Hematopoietic multipotent progenitor cell (in vitro differentiated cells): ENCODE data around the gene CCDC40. TPM values are rescaled to one million over a fixed set of nuclear protein-coding genes. Genes with fewer than 3 reads are reported as not detected.

ENCODE experiments used
- DNase-seq, 3 donors: peaks; one replicate each; pipeline ENCODE4 v3.0.0-alpha.2; 2011 to 2015; ENCODE audit warnings: low read depth in 2 of 3, low spot score in 2 of 3
- total RNA-seq: library from RNA; depleted of rRNA; stranded (reverse); fragments of >200 nt; gene quantifications from one replicate; pipeline ENCODE4 v1.2.3, GENCODE V29; 2012

Gene CCDC40
- total RNA-seq, 1 donor: 2.4 TPM

DNA sequence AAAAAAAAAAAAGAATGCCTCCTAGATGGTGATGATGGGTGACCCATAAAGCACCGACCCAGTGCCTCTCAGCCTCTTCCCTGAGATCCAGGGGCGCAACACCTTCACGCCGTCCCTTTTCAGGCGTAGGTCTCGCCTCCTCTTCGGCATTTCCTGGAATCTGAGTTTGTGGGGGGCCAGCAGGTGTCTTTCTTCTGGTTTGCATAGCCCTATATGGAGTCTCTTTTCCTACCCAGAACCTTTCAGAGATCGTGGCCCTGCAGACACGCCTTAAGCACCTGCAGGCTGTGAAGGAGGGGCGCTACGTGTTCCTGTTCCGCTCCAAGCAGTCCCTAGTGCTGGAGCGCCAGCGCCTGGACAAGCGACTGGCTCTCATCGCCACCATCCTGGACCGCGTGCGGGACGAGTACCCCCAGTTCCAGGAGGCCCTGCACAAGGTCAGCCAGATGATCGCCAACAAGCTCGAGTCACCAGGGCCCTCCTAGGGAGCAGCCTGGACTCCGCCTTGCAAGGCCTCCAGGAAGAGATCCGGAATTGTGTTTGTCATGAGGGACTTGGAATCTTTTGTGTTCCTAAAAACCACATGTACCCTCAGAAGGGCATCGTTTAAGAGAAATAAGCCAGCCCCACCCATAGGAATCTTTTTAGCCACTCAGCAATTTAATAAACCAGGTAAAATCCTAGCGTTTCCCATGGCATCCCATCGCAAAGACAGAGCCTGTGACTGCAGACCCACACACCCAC is 63.0 kb downstream of the CCDC40 start:
- no peak for DNase-seq

DNA sequence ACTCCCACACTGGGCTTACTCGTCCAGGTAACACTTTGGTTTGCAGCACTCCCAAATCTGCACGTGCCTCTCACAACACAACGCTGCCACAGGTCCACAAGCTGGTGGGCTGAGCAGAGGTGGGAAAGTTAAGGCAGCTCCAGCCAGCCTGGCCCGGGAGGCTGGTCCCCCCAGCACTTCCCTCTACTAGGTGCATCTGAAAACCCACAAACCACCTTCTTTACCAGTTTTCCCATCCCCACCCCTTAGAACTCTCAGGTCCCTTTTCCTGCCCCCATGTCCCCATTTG is 63.5 kb downstream of the CCDC40 start:
- no peak for DNase-seq

DNA sequence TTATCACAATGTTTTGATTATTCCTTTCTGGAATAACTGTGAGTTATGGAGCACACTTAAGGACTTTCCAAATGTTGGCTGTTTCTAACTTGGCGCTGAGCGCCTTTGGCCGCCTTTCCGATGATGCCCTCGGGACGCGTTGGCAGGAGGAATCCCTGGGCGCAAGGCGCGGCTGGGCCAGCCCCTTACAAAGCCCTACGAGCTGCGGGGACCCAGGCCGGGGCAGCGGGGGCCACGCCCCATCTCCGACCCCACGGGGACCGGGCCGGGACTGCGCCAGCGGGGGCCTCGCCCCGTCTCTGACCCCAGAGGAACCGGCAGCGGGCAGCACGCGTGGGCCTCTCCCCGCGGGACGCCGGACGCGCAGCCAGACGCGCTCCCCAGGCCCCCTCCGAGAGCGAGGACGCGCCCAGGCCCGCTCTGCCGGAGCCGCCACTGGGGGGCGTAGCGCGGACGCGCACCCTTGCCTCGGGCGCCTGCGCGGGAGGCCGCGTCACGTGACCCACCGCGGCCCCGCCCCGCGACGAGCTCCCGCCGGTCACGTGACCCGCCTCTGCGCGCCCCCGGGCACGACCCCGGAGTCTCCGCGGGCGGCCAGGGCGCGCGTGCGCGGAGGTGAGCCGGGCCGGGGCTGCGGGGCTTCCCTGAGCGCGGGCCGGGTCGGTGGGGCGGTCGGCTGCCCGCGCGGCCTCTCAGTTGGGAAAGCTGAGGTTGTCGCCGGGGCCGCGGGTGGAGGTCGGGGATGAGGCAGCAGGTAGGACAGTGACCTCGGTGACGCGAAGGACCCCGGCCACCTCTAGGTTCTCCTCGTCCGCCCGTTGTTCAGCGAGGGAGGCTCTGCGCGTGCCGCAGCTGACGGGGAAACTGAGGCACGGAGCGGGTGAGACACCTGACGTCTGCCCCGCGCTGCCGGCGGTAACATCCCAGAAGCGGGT is 64.8 kb downstream of the CCDC40 start, which contains the start of gene GAA:
Gene GAA, plus strand, starts transcription at position 571 of the 935 bp plus-strand sequence. CDS start 3,006 bp downstream, outside the sequence.
- DNase-seq: peak; percentile 86 to 92 (median 89)

DNA sequence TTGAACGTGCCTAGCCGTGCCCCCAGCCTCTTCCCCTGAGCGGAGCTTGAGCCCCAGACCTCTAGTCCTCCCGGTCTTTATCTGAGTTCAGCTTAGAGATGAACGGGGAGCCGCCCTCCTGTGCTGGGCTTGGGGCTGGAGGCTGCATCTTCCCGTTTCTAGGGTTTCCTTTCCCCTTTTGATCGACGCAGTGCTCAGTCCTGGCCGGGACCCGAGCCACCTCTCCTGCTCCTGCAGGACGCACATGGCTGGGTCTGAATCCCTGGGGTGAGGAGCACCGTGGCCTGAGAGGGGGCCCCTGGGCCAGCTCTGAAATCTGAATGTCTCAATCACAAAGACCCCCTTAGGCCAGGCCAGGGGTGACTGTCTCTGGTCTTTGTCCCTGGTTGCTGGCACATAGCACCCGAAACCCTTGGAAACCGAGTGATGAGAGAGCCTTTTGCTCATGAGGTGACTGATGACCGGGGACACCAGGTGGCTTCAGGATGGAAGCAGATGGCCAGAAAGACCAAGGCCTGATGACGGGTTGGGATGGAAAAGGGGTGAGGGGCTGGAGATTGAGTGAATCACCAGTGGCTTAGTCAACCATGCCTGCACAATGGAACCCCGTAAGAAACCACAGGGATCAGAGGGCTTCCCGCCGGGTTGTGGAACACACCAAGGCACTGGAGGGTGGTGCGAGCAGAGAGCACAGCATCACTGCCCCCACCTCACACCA is 65.7 kb downstream of the CCDC40 start:
- DNase-seq: peak in 2 of 3 donors; percentile 19 to 21

DNA sequence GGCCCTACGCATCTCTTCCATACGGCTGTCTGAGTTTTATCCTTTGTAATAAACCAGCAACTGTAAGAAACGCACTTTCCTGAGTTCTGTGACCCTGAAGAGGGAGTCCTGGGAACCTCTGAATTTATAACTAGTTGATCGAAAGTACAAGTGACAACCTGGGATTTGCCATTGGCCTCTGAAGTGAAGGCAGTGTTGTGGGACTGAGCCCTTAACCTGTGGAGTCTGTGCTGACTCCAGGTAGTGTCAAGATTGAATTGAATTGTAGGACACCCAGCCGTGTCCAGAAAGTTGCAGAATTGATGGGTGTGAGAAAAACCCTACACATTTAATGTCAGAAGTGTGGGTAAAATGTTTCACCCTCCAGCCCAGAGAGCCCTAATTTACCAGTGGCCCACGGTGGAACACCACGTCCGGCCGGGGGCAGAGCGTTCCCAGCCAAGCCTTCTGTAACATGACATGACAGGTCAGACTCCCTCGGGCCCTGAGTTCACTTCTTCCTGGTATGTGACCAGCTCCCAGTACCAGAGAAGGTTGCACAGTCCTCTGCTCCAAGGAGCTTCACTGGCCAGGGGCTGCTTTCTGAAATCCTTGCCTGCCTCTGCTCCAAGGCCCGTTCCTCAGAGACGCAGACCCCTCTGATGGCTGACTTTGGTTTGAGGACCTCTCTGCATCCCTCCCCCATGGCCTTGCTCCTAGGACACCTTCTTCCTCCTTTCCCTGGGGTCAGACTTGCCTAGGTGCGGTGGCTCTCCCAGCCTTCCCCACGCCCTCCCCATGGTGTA is 66.4 kb downstream of the CCDC40 start:
- DNase-seq: no peak

DNA sequence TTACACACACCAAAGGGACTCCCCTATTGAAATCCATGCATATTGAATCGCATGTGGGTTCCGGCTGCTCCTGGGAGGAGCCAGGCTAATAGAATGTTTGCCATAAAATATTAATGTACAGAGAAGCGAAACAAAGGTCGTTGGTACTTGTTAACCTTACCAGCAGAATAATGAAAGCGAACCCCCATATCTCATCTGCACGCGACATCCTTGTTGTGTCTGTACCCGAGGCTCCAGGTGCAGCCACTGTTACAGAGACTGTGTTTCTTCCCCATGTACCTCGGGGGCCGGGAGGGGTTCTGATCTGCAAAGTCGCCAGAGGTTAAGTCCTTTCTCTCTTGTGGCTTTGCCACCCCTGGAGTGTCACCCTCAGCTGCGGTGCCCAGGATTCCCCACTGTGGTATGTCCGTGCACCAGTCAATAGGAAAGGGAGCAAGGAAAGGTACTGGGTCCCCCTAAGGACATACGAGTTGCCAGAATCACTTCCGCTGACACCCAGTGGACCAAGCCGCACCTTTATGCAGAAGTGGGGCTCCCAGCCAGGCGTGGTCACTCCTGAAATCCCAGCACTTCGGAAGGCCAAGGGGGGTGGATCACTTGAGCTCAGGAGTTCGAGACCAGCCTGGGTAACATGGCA is 67.1 kb downstream of the CCDC40 start:
- DNase-seq: no peak

DNA sequence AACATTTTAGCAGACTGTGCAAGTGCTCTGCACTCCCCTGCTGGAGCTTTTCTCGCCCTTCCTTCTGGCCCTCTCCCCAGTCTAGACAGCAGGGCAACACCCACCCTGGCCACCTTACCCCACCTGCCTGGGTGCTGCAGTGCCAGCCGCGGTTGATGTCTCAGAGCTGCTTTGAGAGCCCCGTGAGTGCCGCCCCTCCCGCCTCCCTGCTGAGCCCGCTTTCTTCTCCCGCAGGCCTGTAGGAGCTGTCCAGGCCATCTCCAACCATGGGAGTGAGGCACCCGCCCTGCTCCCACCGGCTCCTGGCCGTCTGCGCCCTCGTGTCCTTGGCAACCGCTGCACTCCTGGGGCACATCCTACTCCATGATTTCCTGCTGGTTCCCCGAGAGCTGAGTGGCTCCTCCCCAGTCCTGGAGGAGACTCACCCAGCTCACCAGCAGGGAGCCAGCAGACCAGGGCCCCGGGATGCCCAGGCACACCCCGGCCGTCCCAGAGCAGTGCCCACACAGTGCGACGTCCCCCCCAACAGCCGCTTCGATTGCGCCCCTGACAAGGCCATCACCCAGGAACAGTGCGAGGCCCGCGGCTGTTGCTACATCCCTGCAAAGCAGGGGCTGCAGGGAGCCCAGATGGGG is 68.0 kb downstream of the CCDC40 start:
- DNase-seq: no peak

DNA sequence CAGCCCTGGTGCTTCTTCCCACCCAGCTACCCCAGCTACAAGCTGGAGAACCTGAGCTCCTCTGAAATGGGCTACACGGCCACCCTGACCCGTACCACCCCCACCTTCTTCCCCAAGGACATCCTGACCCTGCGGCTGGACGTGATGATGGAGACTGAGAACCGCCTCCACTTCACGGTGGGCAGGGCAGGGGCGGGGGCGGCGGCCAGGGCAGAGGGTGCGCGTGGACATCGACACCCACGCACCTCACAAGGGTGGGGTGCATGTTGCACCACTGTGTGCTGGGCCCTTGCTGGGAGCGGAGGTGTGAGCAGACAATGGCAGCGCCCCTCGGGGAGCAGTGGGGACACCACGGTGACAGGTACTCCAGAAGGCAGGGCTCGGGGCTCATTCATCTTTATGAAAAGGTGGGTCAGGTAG is 68.5 kb downstream of the CCDC40 start:
- DNase-seq: no peak

DNA sequence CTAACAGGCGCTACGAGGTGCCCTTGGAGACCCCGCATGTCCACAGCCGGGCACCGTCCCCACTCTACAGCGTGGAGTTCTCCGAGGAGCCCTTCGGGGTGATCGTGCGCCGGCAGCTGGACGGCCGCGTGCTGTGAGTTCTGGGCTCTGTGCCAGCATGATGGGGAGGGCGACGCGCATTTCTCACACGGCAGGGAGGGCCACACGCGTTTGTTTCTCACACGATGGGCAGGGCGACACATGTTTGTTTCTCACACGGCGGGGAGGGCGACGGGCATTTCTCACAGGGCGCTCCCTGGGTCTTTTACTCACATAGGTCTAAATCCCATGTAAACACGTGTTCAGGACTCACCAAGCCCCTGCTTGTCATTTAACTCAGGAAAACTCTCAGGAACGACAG is 69.3 kb downstream of the CCDC40 start:
- DNase-seq: no peak

DNA sequence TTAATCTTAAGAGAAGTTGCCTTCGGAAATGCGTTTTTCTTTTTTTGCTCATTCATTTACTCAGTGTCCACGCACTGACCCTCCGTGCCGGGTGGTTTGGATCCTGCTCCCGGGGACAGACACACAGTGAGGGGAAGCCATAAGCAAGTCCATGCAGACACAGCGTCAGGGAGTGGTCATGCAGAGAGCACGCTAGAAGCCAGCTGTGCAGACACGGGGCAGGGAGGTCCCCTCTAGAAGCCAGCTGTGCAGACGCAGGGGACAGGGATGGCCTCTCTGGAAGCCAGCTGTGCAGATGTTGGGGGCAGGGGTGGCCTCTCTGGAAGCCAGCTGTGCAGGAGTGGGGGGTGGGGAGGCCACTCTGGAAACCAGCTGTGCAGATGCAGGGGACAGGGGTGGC is 69.7 kb downstream of the CCDC40 start:
- no peak for DNase-seq

DNA sequence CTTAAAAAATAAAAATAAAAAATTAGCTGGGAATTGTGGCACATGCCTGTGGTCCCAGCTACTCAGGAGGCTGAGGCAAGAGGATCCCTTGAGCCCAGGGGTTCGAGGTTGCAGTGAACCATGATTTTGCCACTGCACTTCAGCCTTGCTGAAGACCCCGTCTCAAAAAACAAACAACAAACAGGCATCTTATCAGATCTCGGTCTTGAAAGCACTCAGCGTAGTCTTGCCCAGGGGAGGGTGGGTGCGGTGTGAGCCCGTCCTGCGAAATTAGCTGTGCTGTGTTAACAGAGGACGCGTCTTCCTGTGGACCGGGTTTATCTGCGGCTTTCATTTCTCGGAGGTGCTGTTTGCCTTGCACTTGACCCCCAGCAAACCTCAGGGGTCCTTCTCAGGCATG is 70.3 kb downstream of the CCDC40 start:
- no peak for DNase-seq

DNA sequence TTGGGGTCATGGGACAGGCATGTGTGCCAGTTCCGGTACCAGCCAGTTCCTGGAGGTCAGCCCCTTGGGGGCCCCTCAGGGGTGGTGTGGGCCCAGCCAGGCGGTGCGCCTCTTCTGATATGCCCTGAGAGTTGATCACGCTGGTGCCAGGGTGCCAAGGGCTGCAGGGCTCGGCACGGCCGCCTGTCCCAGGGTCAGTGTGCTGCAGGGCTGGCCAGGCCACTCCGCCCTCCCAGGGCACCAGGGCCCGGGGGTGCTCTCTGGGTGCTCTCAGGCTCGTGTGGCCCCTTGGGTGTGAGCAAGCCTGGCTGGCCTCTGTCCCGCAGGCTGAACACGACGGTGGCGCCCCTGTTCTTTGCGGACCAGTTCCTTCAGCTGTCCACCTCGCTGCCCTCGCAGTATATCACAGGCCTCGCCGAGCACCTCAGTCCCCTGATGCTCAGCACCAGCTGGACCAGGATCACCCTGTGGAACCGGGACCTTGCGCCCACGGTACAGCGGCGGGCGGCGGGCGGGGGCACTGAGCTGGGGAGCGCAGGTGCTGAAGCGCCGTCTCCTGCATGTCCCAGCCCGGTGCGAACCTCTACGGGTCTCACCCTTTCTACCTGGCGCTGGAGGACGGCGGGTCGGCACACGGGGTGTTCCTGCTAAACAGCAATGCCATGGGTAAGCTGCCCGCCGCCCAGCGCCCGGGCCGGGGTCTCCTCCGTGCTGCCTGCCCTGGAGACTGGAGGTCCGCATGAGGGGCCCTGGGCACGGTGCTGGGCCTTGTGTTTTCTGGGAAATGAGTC is 71.0 kb downstream of the CCDC40 start:
- no peak for DNase-seq

DNA sequence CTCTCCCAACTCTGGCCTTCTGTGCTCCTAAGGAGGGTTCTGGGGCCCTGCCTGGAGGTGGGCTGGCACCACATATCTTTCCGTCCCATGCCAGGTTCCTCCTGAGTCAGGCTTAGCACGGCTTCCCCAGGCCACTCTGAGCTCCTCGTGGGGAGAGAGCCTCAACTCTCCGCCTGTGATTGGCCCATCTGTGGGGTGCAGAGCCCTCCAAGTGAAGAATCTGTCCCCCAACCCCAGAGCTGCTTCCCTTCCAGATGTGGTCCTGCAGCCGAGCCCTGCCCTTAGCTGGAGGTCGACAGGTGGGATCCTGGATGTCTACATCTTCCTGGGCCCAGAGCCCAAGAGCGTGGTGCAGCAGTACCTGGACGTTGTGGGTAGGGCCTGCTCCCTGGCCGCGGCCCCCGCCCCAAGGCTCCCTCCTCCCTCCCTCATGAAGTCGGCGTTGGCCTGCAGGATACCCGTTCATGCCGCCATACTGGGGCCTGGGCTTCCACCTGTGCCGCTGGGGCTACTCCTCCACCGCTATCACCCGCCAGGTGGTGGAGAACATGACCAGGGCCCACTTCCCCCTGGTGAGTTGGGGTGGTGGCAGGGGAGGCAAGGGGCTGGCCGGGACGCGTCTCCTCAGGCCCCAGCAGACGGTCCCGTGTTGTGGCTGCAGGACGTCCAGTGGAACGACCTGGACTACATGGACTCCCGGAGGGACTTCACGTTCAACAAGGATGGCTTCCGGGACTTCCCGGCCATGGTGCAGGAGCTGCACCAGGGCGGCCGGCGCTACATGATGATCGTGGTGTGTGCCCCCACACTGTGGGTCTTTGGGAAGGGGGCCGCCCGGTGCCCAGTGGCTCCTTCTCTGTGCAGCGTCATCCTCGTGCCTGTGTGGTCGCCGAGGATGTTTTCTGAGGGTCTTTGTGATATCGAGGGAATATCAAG is 71.9 kb downstream of the CCDC40 start:
- no peak for DNase-seq

DNA sequence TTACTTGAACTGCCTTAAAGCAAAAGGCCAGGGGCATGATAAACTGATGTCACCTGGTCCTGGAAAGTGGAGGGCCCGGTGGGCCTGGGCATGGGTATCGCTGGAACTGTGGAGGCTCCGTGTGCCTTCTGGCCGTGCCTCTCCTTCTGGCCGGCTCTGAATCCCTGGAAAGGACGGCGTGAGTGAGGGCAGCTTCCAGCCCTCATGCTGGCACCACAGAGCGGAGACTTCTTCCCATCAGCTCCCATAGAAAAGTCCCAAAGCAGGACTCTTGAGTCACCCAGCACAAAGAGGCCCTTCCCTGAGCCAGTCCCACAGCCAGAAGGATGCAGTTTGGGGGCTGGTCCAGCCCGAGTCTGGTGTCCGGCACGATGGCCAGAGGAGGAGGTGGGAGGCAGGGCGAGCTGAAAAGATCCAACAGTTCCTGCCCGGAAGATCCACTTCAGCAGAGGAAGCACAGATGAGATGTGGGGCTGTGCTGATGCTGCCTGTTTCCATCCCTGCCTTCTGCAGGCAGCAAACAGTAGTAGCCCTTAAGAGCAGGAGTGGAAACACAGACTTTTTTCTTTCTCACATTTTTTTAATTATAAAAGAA is 72.7 kb downstream of the CCDC40 start:
- DNase-seq: no peak

DNA sequence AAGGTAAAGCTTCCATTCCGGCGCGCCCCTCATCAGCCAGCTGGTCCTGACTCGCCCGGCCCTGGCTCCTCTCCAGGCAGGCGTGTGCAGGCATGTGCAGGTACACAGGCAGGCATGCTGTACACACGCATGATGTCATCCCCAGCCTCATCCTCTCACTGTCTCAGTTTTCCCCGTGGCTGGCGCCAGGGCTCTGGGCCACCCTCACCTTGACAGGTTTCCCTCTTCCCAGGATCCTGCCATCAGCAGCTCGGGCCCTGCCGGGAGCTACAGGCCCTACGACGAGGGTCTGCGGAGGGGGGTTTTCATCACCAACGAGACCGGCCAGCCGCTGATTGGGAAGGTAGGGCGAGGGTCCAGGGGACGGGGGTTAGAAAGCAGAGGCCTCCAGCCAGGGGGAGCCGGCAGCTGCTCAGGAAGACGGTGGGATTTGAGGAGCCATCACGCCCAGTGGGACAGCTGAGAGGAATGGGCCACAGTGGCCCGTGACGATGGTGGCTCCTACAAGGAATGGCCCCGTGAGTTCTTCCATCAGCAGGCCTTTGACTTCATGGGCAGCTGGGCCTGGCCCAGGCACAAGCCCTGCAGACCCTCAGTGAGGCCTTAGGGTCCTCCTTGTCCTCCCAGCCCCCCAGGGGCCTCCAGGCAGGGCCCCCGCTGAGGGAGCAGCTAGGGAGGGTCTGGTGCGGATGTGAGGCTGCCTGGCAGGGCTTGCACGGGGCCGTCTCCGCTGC is 73.4 kb downstream of the CCDC40 start:
- DNase-seq: no peak

DNA sequence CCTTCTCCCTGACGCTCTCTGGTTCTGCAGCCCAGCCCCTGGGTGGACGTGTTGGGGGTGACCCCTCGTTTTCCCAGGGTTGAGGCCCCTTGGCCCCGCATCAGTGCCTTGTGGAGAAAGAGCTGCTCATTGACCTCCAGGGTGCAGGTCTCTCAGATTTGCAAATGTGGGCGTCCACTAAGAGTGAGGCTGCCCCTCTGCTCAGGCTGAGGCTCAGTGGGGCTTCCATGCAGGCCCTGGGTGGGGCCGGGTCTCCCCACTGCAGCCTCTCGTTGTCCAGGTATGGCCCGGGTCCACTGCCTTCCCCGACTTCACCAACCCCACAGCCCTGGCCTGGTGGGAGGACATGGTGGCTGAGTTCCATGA is 74.0 kb downstream of the CCDC40 start:
- no peak for DNase-seq
